HT-29 (cell line): ENCODE data around the gene ALOX5. TPM values are rescaled to one million over a fixed set of nuclear protein-coding genes. Genes with fewer than 3 reads are reported as not detected.

Source experiments
- DNase-seq: peaks from one replicate; pipeline ENCODE4 v3.0.0-alpha.2; 2015; ENCODE audit warnings: low spot score
- total RNA-seq: library from RNA; depleted of rRNA; stranded (reverse); fragments of >200 nt; shearing (Covaris generic); gene quantifications from 2 replicates; pipeline ENCODE4 v1.2.3, GENCODE V29; 2014

Gene ALOX5
- total RNA-seq, 1 experiment from 2014 or later = 43.4 TPM

GRCh38 chr10:45443101-45444009, 69.3 kb downstream of the ALOX5 start:
- no peak for DNase-seq

GRCh38 chr10:45444022-45444421, 70.0 kb downstream of the ALOX5 start:
- DNase-seq = no peak

- no peak for DNase-seq
Measured at GRCh38 chr10:45444976-45445898, 71.2 kb downstream of the ALOX5 start.

- DNase-seq = no peak
Measured at GRCh38 chr10:45446858-45447257, 72.8 kb downstream of the ALOX5 start.

GRCh38 chr10:45447416-45447815, 73.4 kb downstream of the ALOX5 start:
- DNase-seq = no peak

GRCh38 chr10:45450866-45451265, 76.8 kb downstream of the ALOX5 start:
- no peak for DNase-seq

- no peak for DNase-seq
Measured at GRCh38 chr10:45451407-45451806, 77.4 kb downstream of the ALOX5 start.

- DNase-seq = no peak
Measured at GRCh38 chr10:45452268-45452667, 78.3 kb downstream of the ALOX5 start.

- no peak for DNase-seq
Measured at GRCh38 chr10:45452743-45453452, 78.9 kb downstream of the ALOX5 start.

GRCh38 chr10:45453639-45454255, 79.7 kb downstream of the ALOX5 start:
- no peak for DNase-seq

GRCh38 chr10:45454262-45454661, 80.2 kb downstream of the ALOX5 start:
- no peak for DNase-seq

- no peak for DNase-seq
Measured at GRCh38 chr10:45454859-45455258, 80.8 kb downstream of the ALOX5 start.

- DNase-seq = no peak
Measured at GRCh38 chr10:45456233-45456632, 82.2 kb downstream of the ALOX5 start.

GRCh38 chr10:45456822-45457221, 82.8 kb downstream of the ALOX5 start:
- DNase-seq = no peak

- DNase-seq = no peak
Measured at GRCh38 chr10:45457487-45457886, 83.5 kb downstream of the ALOX5 start.

- DNase-seq = no peak
Measured at GRCh38 chr10:45460235-45460878, 86.3 kb downstream of the ALOX5 start.

GRCh38 chr10:45461034-45461433, 87.0 kb downstream of the ALOX5 start:
- no peak for DNase-seq

GRCh38 chr10:45463244-45464116, 89.5 kb downstream of the ALOX5 start:
- no peak for DNase-seq

- peak; percentile 78 for DNase-seq
Measured at GRCh38 chr10:45464958-45465567, 91.0 kb downstream of the ALOX5 start.
